GM21786 (cell line): ENCODE results near the gene BMAL1.
"Not testable (repeated sequence)": the region's sequence is repeated elsewhere in the genome, so short reads cannot be mapped to it uniquely, and the experiment has no call there.

Experiments used
- ATAC-seq: cut with Tn5 transposase; IDR thresholded peaks from one replicate; pipeline ENCODE4 v1.9.1; 2021; ENCODE audit not compliant: unreplicated experiment

The BMAL1 gene

DNA sequence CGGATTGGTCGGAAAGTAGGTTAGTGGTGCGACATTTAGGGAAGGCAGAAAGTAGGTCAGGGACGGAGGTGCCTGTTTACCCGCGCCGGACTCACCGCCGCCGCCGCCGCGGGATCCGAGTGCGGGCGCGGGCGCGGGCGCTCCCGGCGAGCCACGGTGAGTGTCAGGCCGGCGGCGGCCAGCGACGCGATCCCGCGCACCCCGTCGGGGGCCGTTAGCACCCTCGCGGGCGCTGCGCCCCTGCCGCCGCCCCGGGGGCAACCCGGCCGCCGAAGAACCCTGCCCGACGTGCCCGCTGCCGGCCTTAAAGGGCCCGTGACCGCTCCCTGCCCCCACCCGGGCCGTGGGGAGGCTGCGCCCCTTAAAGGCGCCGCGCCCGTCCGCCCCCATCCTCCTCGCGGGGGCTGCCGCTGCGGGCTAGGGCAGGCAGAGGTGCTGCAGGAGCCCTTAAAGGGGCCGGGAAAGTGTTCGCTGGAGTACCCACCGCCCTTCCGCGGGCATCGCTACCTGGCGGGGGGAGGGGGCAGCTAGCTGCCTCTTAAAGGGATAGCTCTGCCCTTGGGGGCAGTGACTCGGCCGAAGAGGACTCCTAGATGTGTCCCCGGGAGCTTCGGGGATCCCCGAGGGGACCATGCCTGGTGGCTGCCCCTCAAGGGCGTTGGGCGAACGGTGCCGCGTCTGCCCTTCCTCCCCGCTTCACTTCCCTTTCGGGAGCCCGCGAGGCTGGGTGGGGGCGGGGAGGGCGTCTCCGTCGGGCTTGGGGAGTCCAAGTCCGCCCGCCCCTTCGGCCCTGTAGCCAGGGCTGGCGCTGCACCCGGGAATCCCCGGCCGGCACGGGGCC, at the start of gene BMAL1:
BMAL1 (plus strand) TSS at position 23 of the 841 bp plus-strand sequence. CDS start 76,519 bp downstream, outside the sequence.
- peak; percentile 12 for ATAC-seq

DNA sequence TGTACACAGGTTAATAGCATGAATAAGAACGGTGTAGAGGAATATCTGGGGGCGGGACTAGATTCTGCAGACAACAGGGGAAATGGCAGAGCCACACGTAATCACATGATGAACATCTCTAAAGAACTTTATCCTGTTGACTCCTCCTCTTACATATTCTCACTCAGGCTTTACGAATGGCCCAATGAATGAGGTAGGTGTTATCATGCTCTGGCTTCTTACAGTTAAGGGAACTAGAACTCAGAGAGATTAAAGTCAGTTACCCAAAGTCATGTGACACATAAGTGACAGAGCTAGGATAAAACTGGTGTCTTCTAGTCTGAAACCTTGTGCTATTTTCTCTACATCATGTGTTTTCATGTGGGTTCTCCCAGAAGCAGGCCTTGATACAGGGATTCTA, 49.0 kb upstream of the BMAL1 start:
- no peak for ATAC-seq

DNA sequence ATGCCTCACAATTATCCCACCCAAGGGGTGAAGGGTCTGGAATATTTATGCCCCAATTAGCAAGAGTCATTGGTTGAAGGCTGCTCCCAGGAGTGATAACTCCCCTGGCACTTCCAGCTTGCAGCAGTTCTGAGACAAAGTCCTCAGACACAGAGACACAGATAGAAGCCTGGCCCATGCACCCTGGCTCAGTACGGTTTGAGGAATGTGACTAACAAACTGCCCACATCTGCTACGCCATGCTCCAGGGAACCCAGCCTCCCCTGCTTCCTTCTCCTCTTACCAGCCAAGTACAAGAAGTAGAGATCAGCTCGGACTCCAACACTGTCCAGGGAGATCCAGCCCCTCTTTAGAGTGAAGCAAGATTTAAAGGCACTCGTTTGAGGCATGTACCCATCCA, 48.5 kb upstream of the BMAL1 start:
- ATAC-seq: no peak

DNA sequence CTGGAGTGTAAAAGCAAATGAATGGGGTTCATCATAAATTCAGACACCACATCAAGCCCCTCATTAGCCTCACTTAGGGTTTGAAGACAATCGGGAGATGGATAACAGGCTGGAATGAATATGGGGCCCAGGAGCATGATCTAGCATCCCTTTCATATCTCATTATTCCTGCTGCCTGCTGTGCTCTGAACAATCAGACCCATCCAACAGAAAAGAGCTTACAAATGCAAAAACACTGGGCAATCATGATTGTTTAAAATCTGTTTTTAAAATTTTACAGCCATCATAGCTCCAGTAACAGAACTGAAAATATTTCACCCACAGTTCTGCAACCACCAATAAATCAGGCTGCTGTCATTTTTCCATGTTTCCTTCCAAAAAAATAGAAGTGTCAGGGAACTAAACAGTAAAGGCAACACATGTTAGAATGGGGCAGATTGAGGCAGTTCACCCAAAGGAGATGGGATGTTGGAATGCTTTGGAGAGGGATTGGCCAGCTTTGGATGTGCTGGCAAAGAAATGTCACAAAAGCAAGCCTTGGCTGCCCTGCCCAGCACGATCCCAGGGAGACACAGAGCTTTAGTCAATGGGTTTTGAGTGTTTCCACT, 47.8 kb upstream of the BMAL1 start:
- ATAC-seq: no peak

DNA sequence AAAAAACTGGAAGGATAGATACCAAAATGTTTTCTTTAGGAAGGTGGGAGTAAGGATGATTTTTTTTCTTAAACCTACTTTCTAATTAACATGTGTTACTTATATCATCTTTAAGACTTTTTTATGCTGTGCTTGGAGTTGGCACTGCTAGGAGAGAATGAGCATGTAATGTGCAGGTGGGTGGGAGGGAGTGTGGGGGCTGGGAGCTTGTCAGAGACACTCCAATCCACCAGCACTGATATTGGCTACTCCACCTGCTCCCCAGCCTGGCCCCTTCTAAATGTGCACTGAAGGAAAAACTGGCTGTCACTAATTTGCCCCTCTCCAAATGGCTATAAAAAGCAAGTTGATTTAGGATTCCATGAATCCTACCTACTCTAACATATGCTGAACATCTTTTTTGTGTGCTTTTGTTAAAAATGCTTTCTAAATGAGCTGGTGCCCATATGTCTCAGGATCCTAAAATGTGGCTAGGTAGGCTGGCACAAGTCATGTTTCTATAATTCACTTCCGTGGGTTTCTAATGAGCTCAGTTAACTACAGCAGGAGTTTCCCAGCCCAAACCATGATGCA, 44.3 kb upstream of the BMAL1 start:
- no peak for ATAC-seq

DNA sequence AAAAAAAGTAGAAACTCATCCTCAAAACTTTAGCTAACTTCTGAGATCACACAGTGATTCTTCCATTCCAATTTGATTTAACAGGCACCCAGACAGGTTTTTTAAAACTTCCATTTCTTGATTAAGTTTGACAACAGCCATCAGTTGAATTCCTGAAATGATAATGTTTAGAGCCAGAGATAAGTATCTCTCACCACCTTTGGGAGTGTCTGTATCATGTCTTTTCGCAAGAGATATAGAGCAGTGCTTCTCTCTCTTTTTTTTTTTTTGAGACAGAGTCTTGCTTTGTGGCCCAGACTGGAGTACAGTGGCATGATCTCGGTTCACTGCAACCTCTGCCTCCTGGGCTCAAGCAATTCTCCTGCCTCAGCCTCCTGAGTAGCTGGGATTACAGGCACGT, 41.7 kb upstream of the BMAL1 start:
- ATAC-seq: no peak

DNA sequence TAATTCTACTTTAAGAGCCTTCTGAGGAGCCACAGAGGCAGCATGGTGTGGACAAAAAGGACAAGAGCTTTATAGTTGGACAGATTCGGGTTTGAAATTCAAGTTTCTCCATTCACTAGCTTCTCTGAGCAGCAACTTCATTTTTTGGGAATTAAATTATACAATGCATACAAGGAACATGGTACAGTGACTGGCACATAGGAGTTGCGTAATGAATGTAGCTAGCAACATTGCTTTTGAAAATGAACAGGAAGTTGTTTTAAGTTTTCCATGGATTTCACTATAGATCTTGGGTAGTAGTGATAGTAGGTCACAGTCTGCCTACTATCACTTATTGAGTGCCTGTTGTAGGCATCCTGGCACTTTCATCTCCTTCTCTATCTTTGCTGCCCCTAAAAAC, 41.0 kb upstream of the BMAL1 start:
- no peak for ATAC-seq

DNA sequence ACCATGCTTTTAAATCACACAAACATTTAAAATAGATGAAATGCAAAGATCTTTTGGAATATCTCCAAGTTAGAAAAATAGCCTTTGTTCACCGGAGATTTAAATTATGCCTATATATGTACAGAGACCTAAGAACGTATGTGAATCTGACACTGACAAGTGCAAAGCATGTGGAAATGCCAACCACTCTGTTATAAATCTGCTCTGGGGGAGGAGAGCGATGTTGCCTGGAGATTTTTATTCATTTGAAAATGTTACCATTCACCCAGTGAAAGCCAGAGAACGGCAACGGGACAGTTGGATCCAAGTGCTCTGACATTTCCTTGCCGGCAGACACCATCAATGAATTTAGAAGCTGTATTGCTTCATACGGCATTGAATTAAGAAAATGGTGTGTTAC, 39.8 kb upstream of the BMAL1 start:
- no peak for ATAC-seq

DNA sequence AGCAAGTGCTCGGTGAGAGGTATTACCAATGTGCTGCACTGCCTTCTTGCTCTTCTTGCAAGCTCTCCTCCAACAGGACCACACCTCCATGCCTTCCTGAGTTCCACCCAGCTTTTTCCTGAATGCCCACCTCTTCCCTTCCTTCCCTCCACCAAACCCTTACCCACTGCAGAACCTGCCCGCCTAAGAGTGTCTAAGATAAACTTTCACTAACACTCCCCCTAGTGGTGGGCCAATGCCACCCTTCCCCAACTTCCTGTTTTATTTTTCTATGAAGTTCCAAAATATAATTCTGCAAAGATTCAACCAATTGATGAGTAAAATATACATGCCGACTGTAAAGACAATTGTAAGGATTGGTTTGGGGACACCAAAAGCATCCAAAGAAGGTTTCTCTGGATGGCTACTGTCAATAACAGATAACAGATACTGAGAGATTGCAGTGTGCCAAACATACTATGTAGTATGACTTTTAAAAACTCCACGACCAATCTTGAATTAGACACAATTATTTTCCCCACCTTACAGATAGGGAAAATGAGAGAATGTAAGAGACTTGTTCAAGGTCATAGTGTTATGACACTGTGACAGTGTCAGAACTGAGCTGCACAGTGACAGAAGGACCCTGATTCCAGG, 38.6 kb upstream of the BMAL1 start:
- peak; percentile 58 for ATAC-seq

DNA sequence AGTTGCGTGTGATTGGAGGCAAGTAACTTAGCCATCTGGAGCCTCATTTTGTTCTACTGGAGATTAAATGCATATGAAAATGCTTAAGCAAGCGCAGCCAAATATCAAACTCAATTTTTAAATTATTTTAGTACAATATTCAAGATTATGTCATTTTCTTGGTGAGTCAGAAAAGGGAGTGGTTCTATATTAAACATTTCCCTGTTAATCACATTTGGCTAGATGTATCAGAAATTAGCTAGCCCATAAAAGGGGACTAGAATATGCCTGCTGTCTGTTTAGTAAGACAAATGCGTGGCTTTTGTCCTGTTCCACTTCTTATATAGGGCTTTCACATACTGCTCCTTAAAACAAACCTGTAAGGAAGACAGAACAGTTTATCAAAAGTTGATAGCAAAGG, 35.0 kb upstream of the BMAL1 start:
- ATAC-seq: no peak

DNA sequence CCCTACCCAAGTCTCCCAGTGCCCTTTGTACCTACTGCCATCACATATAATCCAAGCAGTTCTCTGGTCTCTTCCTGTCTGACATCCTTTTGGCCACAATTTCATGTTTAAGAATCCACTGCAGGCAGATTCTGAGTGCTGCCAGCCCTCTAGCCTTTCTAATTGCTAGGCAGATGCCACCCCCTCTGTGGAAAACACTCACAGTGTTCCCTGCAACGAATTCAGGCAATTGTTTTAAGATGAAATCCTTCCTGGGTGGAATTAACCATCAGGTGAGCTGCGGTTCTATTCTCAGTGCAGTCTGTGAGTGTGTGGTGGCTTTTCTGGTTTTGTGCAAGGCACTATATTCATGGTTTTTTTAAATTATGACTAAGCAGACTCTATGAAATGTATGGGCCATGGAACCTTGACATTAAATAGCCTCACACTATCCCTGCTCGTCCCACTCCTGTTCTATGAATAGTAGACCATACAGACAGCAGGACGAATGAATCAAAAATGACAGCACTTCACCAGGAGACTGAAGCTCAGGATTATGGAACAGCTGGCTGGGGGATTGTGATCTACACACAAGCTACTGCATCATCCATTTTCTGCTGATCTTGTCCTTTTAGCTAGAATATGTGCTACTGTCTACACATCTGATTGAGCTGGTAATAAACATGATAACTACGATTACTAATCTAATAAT, 29.8 kb upstream of the BMAL1 start:
- no peak for ATAC-seq

DNA sequence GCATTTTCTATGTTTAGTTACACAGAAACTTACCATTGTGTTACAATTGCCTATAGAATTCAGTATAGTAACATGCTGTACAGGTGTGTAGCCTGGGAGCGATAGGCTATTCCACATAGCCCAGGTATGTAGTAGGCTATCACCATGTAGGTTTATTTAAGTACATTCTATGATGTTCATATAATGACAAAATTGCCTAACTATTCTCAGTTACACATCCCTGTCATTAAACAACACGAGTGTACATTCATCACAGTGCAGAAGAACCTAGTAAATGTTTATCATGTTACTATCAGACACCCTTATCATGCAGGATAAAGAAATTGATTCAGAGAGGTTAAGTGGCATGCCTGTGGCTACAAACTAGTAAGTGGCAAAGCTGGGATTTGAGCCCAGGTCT, 28.4 kb upstream of the BMAL1 start:
- ATAC-seq: no peak

DNA sequence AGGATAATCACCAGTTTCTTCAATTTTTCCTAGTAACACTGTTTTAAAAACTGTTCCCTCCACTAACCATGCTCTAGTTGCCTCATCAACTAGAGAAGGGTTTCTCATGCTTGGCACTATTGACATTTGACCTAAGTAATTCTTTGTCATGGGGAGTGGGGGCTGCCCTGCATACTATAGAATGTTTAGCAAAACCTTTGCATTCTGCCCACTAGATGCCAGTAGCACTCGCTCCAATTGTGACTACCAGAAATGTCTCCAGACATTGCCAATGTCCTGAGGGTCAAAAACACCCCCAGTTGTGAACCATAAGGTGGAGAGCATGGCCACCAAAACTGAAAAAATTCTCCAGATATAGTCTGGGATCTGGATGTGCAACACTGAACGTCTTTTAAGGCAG, 27.6 kb upstream of the BMAL1 start:
- no peak for ATAC-seq

DNA sequence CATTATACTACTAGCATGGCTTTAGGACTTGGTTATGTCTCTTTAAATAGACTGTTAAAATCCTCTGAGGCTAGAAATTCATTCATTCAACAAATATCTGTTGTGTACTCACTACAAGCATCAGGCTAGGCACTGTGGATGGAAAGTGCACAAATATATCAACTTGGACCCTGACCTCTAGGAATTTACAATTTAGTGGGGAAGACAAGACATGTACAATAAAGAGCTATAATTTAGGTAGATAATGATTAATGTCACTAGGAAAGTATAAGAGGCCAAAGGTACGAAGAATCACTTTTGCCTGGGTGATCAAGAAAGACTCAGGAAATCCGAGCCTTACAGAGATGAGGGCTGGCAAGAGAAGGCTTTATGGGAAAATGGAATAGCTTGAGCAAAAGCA, 25.6 kb upstream of the BMAL1 start:
- no peak for ATAC-seq

DNA sequence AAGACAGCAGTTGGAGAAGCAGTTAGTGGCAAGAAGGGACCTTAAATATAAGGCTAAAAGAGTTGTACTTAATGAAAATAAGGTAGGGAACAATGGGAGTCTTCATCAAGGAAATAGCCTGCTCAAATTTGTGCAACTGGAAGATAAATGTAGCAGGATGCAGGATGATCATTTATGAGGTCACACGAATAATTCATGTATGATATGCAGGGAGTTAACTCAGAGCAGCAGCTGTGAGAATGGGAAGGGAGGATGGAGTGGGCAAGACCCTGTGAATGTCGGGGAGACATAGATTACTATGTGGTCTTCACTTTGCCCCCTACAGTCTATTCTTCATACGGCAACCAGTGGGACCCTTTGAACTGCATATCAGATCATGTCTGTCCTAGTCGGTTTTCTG, 25.2 kb upstream of the BMAL1 start:
- ATAC-seq: no peak

DNA sequence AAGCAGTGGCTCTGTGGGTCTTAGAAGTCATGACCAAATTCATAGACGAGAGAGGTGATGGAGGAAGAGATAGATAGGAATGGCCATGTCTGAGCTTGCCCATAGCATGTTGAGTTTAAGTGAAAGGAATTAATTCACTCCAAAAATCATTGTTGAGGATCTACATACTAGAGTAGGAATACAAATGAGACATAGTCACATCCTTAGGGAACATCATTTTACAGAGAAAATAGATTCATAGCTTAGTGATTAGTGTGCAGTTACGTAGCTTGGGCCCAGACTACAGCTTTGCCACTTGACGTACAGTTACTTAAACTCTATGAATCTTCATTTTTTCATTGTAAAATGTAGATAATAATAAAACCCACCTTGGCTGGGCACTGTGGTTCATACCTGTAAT, 21.4 kb upstream of the BMAL1 start:
- no peak for ATAC-seq

DNA sequence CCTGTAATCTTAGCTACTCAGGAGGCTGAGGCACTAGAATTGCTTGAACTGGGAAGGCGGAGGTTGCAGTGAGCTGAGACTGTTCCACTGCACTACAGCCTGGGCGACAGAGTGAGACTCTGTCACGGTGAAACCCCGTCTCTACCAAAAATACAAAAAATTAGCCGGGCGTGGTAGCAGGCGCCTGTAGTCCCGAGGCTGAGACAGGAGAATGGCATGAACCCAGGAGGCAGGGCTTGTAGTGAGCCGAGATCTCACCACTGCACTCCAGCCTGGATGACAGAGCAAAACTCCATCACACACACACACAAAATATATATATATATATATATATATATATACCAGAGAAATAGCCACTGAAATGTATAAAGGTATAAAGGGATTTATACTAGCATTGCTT, 19.5 kb upstream of the BMAL1 start:
- ATAC-seq: not testable (repeated sequence)

DNA sequence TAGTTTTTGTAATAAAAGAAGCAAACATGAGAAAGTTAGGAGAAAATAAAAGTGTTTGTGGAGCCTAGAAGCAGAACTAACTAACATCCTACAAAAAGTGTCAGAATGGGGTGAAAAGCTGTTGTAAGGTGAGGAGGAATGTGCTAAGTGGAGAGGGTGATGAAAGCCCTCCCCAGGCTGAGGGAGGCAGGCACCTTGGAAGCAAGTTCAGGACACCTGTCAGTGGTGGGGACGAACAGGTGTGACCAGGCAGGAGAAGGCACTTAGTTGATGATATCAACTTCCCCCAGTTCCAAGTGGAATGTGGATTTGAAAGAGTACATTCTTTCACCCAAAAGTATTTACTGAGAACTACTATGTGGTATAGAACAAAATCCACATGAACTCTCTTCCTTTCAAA, 18.7 kb upstream of the BMAL1 start:
- ATAC-seq: no peak

DNA sequence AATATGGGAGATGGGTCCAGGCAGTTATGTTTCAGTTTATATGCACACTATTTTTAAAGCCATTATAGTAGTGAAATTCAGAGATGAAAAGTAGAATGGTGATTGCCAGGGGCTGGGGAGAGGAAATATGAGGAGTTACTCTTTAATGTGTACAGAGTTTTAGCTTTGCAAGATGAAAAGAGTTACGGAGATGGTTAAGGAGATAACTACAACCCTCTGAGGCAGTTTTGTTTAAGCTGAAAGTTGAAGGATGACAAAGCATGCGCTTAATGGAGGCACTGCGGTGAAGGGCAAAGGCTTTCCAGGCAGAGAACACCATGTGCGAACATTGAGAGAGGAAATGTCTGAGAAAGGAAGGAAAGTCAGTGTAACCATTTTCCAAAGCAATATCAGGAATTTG, 18.2 kb upstream of the BMAL1 start:
- ATAC-seq: no peak

DNA sequence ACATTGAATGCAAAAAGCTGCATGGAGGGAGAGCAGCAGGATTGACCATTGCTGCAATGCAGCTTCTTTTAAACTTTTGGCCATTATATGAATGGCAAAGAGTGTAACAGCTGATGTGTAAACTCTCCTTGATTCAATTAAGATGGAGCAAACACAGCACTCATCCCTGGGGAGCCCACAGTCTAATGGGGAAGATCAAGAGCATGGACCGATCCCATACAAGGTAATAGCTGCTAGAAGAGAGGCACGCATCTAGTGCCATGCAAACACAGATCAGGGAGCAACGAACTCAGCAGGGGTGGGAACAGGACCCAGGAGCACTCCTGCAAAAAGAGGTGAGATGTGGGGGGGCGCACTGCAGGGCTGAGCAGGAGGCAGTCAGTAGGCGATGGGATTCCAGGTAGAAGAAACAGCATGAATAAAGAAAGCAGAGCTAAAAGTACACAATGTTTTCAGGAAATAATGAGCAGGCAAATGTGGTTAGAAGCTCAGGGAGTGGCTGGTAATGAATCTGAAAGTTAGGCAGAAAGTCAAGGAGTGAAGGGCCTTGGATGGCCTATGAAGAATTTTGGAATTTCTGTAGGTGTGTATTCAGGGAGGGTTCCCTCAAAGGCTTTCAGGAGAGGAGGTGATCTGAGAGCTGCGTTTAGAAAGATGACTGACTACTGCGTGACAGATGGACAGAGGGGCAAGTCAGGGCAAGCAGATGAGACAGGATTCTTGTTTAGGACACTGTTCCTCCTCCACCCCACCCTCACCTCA, 17.2 kb upstream of the BMAL1 start:
- no peak for ATAC-seq
